ENCODE data around the gene SOCS6.
"Not testable (repeated sequence)": the region's sequence is repeated elsewhere in the genome, so short reads cannot be mapped to it uniquely, and the experiment has no call there.

The SOCS6 gene

DNA sequence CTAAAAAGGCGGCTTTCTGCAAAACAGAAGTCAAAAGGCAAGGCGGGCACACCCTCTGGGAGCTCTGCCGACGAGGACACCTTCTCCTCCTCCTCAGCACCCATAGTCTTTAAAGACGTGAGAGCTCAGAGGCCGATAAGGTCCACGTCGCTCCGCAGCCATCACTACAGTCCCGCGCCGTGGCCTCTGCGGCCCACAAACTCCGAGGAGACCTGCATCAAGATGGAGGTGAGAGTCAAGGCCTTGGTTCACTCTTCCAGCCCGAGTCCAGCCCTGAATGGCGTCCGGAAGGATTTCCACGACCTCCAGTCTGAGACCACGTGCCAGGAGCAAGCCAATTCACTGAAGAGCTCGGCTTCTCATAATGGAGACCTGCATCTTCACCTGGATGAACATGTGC, 36.1 kb downstream of the SOCS6 start:
- no peak for DNase-seq

DNA sequence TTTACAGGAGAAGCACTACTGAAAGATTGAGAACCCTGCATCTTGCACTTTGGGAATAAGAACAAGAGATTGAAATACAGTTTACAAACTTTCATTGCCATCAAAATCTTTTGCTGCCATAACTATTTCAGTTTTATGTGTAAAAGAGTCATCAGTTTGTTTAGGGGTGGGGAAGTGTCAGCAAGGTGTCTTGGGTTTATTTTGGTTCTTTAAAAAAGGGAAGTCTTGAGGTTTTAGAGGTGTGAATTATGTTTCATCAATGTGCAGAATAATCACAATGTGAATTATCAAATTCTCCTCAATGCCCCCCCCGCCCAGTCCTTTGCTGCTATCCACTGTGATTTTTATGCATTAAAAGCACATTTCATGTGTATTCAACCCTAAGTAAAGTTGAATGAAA, 37.4 kb downstream of the SOCS6 start:
- DNase-seq: no peak

DNA sequence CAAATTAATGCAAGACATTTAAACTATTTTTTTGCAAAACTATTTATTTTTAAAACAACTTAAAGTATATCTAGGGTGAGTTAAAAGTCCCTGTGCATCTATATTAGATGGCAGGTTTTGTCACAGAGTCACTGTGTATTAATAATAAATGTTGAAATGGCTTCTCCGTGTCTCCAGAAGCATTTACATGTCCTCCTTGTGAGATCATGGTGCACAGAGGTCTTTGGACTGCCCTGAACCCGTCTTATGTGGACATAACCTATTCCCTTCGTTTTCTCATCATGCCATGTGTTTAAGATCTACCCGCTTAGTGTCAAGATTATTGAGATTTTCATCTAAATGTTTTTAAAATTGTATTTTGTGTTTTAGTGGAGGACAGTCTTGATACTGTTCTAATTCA, 39.3 kb downstream of the SOCS6 start:
- no peak for DNase-seq

DNA sequence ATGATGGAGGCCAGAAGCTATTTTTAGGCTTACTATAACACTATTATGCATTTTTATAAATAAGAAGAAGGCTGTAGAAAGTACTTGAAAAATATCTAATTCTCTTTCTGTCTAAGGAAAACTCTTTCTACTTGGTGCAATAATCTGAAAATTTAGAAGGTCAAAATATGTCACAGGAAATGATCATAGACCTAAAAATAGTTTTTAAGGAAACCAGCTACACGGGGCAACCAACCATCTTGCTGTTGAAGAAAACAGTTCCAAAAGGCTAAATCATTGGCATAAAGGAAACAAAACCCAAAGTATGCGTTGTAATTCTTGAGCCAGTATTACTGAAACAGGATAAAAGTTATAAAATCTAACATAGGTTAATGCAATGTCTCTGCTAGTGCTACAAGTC, 40.2 kb downstream of the SOCS6 start:
- DNase-seq: no peak

DNA sequence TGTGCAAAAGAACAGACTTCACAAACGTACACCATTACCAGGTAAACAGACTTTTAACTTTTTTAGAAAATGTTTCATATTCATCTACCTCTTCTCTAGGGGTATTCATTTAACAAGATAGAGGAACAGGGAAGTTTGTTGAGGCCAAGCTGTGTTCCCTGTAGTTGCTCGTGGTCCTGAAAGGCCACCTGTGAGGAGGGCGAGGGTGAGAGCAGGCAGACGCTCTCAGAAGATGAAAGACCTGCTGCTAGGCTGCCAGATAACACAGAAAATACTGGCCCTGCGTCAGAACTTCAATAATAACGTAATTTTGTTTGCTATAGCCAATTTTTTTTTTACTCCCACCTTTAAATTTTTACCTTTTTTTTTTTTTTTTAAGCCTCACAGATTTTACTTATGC, 42.0 kb downstream of the SOCS6 start:
- DNase-seq: no peak

DNA sequence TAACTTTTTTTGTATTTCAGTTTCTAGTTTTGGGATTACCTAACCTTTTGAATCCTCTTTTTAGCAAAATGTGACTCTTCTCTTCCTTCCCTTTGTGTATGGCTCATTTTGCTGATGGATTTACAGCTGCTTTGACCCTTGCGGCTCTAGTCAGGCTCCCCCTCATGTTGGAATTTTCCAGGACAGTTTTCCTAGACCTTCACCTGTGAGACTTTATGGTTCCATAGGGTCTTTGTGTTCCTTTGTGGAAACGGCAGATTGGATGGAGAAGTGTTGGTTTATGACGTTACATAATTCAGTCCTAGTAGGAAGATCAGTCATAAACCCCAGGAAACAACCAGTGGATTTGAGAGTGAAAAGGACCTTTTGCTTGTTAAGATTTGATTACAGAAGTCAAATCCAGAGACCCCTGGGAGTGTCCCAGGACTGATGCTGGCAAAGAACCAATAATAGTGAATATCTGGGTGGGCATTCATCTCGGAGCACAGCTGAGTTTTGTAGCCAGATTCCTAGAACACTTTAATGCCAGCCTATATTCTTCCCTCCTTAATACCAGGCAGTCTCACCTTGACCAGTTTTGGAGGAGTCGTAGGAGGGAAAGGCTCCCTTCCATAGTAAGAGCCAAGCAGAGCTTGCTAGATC, 42.7 kb downstream of the SOCS6 start:
- DNase-seq: no peak

DNA sequence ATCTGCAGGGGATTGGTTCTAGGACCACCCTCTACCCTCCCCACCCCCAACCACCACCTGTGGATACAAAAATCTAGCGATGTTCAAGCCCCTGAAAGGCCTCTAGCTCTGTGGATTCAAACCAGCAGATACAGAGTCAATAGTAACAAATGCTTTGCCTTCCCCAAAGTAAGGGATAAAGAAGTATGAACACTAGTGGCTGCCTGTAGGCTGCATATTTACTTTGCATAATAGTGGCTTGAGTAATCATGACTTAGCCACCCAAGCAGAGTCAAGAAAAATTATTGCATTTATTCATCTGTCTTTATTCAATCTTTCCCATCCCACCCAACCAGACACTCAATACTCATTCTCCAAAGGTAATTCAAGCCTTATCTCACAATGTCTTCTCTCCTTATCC, 43.8 kb downstream of the SOCS6 start:
- DNase-seq: no peak

DNA sequence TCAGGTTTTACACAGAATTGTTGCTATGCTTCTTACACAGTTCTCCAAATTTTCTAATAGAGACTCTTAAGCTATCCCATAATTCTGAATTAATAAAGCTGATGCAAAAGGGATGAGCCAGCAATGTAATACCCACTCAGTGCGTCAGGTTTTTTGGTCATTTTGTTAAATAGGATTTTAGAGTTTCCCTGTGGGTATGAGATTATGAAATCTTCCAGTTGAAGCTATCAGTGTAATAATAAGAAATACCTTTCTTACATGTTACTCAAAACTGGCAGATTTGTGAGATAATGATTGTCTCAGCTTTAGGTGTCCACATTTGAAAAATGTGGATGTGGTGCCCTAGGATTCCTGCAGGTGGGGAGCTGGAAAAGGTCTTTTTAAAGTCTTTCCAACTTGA, 44.5 kb downstream of the SOCS6 start:
- DNase-seq: no peak

DNA sequence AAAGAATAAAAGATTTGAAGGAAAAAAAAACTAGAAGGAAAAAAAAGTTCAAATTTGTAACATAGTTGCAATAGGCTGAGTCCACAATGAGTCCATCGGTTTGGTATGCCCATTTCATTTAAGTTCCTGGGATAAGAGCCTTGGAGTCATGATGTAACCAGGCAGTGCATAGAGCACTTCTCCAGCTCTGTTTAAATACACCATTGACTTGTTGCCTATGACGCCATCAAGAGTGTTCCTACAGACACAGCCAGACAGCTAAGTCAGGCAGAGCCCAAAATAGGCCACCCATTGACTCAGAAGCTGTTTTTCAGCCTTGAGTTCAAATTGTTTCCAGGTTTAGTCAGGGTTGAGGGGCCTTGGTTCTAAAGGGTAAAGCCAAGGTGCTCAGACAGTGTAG, 44.9 kb downstream of the SOCS6 start:
- no peak for DNase-seq

DNA sequence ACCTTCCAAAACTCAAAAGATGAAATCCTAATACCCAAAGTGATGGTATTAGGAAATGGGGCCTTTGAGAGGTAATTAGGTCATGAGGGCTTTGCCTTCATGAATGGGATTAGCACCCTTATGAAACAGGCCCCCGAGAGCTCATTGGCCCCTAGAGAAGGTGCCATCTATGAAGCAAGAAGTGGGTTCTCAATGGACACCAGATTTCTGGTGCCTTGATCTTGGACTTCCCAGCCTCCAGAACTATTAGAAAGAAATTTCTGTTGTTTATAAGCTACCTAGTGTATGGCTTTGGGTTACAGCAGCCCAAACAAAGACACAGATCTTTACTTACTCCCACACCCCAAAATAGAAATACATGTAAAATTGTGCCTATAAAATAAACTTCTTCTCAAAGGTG, 45.4 kb downstream of the SOCS6 start:
- no peak for DNase-seq

DNA sequence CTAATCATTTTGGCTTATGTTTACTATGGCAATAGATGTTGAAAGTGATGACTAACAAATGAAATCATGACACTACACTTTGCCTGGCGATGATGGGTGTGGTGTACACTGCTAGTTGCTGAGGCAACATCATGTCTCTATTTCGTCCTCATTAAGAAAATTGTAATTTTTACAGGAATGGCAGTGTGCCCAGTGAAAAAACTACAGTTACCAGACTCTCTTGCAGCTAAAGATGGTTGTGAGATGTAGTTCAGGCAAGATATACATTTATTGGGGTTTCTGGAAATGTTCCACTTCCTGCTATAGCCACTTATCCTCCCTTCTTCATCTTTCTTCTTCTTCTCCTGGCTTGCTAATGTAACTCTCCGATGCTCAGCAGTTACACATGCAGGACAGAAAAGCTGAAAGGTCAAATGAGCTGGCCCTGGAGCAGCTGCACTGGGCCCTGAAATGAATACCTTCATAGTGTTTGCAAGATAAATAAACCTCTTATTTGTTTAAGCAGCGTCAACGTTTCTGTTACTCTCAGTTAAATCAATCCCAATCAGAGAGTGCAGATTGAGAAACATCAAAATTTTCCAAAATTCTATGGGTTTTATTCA, 46.0 kb downstream of the SOCS6 start:
- DNase-seq: no peak

DNA sequence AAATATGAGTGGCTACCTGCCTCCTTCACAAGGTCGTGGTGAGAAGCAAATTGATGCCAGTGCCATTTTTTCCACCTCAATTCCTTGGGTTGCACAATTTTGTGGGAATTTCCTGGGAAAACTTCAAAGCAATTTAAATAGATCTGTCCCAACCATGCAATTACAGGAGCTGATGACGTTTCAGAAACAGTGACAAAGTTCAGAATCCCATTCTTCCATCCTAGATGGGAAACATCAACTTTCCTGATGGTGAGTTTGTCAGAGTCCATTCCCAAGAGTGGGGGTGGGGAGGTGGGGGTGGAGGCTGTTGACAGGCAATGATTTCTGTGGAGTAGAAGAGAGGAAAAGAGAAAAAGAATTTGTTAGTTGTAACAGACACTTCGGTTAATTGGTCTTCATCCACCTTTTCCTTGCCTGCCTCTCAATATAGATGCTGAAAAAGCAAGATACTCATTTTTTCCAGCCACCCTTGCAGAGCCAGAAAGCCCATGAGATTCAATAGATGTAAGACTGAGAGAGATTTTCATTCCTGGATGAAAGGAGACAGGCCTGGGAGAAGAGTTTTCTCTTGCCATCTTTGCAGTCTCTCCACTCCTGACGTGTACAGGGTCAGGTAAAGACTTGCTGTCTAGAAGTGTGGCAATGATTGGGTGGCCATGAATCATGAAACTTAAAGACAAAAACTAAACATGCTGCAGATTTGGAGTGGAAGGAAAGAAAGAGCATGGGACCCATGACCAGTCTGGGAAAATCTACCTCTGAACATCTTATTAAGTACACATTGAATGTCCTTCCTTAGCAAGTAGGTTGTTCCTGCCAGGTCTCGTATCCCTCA, 47.3 kb downstream of the SOCS6 start:
- DNase-seq: no peak

DNA sequence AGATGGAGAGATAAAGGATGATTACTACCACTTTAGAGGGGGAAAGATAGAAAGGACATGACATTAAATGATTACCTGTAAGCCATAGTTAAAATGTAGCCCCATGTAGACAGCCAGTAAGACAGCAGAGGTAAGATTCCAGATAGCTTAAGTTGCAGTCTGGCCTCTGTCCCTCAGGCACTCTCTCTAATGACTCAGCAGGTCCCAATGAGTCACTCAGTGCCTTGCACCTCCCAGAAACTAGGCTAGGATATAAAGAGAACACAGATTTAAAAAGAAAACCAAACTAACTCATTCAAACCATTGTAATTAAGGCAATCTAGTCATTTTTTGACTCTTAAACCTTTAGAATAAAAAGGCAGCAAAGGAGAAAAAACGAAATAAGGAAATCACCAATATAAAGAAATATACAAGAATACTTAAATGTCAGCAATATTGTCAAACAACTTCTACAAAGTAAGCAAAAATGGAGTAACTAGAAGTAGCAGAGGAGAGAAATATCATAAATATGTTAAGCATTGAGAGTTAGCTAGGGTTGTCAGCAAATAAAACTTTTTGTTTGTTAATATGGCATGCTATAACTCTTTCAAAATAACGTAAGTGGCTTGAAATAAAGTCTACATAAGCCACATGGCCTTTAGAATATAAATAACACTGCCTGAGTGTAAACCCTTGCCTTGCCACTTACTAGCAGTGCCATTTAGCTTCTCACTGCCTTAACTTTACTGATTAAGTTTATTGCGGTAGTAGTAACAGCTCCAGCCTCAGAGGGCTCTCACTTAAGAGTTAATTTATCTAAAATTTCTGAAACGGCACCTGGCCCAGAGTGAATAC, 48.5 kb downstream of the SOCS6 start:
- DNase-seq: no peak

DNA sequence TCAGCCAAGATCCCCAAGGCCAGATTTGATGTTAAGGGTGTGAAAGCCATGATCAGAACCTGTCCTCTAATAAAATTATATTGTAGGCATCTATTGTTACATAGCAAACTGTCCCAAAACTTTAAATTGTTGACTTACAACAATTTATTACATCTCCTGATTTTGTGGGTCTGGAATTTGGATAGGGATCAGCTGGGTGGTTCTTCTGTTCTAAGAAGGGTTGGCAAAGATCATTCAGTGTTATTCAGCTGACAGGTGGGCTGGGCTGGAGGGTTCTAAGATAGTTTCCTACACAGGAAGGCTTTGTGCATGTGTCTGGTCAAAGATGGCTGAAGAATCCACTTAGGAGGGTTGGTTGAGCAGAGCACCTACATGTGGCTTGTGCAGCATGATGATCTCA, 50.0 kb downstream of the SOCS6 start:
- no peak for DNase-seq

DNA sequence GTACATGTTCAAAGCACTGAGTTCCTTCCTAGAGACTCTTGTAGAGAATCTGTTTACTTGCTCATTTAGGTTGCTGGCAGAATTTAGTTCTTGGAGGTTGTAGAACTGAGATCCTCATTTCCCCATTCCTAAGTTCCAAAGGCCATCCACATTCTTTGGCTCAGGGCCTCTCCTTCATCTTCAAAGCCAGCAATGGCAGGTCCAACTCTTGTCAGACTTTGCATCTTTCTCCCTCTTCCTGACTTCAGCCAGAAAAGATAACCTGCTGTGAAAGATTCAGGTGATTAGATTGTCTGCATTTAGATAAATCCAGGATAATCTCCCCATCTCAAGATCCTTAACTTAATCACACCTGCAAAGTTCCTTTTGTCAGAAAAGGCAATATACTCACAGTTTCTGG, 51.1 kb downstream of the SOCS6 start:
- DNase-seq: no peak

DNA sequence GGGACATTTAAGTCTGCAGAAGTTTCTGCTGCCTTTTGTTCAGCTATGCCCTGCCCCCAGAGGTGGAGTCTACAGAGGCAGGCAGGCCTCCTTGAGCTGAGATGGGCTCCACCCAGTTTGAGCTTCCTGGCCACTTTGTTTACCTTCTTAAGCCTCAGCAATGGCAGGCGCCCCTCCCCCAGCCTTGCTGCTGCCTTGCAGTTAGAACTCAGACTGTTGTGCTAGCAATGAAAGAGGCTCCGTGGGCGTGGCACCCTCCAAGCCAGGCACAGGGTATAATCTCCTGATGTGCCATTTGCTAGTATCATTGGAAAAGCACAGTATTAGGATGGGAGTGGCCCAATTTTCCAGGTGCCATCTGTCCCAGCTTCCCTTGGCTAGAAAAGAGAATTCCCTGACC, 59.6 kb downstream of the SOCS6 start:
- DNase-seq: not testable (repeated sequence)

DNA sequence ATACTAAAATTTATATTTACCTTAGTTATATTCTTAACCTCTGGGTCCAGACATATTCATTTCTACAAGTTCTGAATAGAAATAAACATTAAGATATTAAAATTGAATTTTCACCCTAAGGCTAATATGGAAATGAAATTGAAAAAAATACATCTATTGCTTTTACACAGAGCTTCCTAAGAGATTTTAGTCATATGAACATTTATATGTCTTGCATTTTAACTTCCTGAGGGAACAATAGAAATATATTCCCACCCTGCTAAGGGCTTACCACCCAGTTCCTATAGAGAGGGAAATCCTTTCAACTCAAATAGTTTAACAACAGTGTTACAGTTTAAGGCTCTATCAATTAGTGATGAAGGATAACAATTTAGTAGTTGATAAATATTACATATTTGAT, 60.5 kb downstream of the SOCS6 start:
- DNase-seq: no peak

DNA sequence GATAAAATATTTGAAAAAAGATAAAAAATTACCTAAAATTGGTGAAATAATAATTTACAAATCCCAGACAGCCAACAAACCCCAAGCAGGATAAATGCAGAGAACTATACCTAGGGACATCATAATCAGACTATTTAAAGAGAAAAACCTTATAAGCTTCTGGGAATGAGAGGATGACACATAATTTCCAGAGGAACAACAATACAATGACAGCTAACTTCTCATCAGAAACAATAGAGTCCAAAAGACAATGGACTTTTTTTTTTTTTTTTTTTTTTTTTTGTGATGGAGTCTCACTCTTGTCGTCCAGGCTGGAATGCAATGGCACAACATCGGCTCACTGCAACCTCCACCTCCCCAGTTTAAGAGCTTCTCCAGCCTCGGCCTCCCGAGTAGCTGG, 65.2 kb downstream of the SOCS6 start:
- DNase-seq: no peak

DNA sequence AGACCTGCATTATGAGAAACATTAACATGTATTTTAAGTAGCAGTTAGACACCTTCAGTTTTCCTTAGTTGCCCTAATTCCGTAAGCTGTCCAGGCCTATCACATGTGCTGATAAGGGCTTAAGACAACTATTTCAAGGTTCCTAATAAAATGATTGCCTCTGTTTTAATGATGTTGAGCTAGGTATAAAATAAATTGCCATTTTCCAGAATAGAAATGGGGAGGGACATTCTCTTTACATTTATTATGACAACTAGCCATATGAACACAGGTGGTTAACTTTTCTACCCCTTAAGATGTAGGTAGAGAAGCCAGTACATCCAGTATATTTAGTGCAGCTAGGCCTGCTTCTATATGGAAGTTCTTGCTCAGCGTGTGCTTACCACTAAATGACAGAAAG, 65.9 kb downstream of the SOCS6 start:
- no peak for DNase-seq

DNA sequence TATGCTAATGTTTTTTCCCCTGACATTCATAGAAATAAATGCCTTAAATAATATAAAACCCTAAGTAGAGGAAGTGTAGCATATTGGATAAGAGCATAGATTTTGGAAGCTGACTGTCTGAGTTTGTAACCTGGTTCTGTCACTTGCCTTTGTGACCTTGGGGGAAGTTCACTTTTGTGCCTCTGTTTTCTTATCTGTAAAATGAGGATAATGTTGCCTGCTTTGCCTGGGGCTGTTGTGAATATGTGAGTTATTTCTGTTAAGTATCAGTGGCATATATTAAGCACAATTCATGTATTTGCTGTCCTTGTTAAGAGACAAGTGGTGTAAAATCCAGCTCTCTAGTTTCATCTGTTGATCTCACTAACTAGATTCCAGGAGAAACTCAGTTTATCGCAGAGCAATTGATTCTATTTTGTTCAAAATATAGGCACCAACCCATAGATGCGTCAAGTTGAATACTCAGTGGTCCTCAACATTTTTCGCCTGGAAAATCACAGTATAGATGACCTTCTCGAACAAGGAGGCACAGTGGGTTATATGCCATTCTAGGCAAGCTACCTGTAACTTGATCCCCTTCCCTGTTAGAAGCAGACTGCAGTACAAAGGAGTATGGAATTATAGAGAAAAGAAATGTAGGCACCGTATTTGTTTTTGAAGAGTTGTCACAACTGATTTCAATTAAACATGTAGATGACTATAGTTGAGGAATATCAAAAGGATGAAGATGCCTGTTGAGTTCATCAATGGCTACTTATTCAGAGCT, 67.0 kb downstream of the SOCS6 start:
- DNase-seq: no peak

DNA sequence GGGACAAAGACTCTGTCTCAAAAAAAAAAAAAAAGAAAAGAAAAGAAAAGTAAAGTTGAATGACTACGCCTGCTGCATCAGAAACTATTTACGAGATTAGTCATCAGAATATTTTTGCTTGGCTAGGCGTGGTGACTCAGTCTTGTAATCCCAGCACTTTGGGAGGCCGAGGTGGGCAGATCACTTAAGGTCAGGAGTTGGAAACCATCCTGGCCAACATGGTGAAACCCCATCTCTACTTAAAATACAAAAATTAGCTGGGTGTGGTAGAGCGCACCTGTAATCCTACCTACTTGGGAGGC, 69.2 kb downstream of the SOCS6 start:
- DNase-seq: not testable (repeated sequence)

DNA sequence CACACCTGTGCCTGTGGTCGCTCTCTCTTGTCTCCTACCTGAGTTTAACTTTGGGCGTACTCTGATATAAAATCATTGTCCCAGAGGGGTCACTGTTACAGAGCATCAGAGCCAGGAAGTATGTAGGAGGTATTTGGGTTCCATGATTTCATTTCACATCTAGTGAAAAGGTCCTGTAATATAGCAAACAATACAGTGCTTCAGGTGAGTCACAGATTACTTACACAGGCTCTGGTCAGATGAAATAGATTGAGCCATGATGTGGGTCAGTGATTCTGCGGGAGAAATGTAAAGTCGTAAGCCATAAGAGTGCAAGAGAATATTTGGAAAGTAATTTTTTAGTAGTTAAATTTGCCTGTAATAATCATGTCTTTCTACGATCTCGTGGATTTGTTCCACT, 70.2 kb downstream of the SOCS6 start:
- no peak for DNase-seq

DNA sequence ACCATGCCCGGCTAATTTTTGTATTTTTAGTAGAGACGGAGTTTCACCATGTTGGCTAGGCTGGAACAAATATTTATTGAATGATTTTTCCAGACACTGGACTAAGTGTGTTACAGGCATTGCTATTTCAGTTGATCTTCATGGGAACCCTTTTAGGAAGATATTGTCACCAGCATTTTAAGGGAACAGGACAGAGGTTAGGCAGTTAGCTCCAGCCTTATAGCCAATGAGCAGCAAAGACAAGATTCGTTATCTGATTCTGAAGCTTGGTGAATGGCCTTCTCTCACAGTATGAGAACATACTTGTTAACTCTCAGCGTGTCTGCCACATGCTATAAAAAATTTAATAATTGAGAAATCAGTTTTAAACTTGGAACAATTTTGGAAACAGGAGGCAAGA, 73.4 kb downstream of the SOCS6 start:
- DNase-seq: no peak

All from NCI-H2081 treated with DMSO at 0.1 percent for 48 hours (cell line).